ENCODE measurements around the gene MICU1.

Gene MICU1

DNA sequence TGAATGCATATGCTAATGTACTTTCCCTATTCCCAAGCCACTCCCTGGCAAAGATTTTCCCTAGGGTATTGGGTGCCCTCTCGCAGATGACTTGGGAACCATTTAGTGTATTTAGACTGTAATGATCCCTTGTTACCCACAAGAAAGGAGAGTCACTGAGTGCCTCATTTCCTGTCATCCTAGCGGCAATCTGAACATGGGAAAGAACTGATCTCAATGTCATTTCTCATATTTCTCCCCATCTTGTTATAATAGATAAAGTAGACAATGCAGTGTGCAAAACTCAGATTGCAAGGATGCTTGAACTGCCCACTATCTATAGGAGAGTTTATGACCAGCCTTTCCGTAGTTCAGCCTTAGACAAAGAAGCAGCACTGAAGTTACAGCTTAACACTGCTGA lies 123.3 kb downstream of the MICU1 start:
- TF ChIP-seq, protein P1, sequence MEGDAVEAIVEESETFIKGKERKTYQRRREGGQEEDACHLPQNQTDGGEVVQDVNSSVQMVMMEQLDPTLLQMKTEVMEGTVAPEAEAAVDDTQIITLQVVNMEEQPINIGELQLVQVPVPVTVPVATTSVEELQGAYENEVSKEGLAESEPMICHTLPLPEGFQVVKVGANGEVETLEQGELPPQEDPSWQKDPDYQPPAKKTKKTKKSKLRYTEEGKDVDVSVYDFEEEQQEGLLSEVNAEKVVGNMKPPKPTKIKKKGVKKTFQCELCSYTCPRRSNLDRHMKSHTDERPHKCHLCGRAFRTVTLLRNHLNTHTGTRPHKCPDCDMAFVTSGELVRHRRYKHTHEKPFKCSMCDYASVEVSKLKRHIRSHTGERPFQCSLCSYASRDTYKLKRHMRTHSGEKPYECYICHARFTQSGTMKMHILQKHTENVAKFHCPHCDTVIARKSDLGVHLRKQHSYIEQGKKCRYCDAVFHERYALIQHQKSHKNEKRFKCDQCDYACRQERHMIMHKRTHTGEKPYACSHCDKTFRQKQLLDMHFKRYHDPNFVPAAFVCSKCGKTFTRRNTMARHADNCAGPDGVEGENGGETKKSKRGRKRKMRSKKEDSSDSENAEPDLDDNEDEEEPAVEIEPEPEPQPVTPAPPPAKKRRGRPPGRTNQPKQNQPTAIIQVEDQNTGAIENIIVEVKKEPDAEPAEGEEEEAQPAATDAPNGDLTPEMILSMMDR (IDR thresholded peaks at IDR 0.05): no peak

DNA sequence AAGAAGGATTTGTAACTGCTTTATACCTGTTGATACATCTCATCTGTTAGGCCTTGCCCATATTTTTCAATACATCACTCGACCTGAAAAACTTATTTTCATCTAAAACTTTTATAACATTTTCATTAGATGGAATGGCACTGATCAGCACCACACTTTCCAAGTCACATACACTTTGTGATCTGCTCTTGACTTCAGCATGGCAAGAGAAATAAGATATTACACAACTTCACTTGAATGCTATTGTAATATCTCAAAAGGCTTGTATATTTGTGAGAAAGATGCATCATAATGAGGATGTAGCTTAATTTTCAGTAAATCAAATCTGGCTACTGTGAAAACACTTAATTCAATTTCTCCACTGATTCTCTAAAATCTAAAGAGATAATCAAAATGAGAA lies 126.2 kb downstream of the MICU1 start:
- TF ChIP-seq, protein P1 (IDR thresholded peaks at IDR 0.05): no peak

DNA sequence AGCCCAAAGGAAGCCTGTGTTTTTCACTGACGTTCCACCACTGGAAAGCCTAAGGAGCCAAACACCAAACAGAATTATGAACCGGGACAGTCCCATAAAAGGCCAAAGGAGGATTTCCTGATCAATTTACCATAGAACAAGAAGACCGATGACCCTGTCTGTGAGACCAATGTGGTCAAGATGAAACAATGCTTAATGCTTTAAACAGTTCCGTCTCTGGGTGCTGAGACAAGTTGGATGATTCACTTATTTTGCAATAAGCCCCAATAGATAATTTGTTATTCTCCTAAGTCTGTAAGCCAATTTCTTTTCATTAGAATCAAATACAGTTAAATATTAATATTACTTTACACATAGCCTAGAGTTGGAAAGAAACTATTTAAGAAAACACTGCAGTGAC lies 134.9 kb downstream of the MICU1 start:
- TF ChIP-seq, protein P1 (IDR thresholded peaks at IDR 0.05): no peak

DNA sequence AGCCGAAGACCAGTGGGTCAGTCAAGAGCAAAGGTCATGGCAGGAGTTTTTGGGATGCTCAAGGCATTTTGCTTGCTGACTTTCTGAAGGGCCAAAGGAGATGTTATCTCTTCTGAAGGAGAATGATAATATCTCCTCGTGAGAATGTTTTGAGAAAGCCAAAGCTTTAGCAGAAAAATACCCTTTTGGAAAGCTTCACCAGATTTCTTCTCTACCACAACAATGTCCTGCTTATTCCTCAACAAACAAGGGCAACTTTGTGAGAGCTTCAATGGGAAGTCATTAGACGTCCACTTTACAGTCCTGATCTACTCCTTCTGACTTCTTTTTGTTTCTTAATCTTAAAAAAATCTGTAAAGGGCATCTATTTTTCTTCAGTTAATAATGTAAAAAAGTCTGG lies 138.4 kb downstream of the MICU1 start:
- TF ChIP-seq, protein P1 (IDR thresholded peaks at IDR 0.05): no peak

DNA sequence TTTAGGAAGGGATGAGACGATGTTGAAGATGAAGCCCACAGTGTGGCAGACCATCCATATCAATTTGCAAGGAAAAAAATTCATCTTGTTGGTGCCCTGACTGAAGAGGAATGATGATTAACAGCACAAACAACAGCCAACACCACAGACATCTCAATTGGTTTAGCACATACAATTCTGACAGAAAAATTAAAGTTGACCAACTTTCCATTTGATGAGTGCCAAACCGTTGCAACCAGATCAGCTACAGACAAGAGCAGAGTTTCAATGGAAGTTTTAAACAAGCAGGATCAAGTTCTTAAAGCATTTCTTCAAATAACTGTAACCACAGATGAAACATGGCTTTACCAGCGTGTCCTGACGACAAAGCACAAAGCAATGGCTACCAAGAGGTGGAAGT lies 138.8 kb downstream of the MICU1 start:
- TF ChIP-seq, protein P1 (IDR thresholded peaks at IDR 0.05): no peak

DNA sequence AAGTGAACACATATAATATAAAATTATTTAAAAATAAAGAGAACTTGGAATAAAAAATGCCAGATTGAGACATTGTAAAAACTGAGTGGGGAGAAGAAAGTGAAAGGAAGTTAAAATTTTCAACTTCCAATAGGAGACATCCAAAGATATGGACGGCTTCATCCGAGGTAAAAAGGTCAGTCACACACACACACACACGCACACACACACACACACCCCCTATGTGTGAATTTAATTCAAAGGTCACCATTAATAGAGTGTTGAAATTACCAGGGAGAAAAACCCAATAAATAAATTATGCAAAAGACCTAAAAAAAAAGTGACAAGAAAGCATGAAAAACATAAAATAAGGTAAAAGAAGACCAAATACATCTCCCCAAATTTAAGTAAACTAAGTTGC lies 140.2 kb downstream of the MICU1 start:
- TF ChIP-seq, protein P1 (IDR thresholded peaks at IDR 0.05): no peak

DNA sequence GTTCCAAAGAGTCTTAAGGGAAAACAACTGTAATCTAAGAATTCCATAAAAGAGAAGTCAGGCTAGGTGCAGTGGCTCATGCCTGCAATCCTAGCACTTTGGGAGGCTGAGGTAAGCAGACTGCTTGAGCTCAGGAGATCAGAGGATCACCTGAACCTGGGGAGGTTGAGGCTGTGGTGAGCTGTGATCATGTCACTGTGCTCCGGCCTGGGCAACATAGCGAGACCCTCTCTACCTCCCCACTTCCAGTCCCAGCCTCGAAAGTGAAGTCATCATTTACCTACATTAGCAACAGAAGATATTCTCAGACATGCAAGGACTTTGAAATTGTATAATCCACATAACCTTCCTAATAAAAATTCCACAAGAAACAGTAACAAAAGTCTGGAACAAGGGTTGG lies 141.4 kb downstream of the MICU1 start:
- TF ChIP-seq, protein P1 (IDR thresholded peaks at IDR 0.05): no peak

DNA sequence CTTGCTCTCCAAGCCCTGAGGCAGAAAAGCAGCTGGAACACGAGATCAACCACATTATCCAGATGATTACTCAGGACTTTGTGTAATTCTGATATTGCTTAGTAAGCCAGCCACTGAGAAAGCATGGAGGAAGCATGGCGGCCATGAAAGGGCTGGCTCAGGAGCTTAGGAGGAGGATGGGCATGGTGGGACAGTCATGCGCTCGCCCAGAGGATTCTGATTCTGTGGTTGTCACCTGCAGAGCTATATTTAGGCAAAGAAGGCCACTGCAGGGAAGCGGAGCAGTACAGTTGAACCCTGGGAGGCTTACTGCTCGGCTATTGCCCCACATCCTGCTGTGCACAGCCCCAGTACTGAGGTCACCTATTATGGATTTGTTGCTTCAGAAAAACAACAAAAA lies 142.4 kb downstream of the MICU1 start:
- TF ChIP-seq, protein P1 (IDR thresholded peaks at IDR 0.05): no peak

All from LNCAP (cell line).